HCT116 (cell line): ENCODE measurements around the gene RGPD5. TPM values are rescaled to one million over a fixed set of nuclear protein-coding genes. Genes with fewer than 3 reads are reported as not detected.
"Not testable (repeated sequence)": the region's sequence is repeated elsewhere in the genome, so short reads cannot be mapped to it uniquely, and the experiment has no call there.

Experiments
- ATAC-seq: fragments of 200-7000 bp; cut with Tn5 transposase; 2 replicates; pipeline ENCODE4 v1.9.1; 2020; ENCODE audit warnings: mild to moderate bottlenecking, moderate library complexity
- BruUV-seq: library from RNA; stranded (reverse); fragments of 400-500 nt; replicated peaks from 2 replicates; lab custom pipeline; 2021; lab: Mats Ljungman, UMichigan
- CTCF ChIA-PET: fragments of 300-600 bp; sonication (Branson Sonifier 250); formaldehyde crosslinking; loops from one replicate; lab custom pipeline; 2021; ENCODE audit warnings: antibody characterized with exemption; lab: Charles Lee
- POLR2A ChIA-PET: fragments of 300-600, 350-600 bp; sonication (Branson Sonifier 250); formaldehyde crosslinking; loops from one replicate; lab custom pipeline; 2021; ENCODE audit warnings: antibody characterized with exemption; lab: Charles Lee
- RAD21 ChIA-PET, 2 experiments: fragments of 300-600 bp; sonication (Branson Sonifier 250); formaldehyde crosslinking; loops; one replicate each; lab custom pipeline; 2023; ENCODE audit warnings: low total read pairs in 2 of 2; ENCODE audit not compliant: uncharacterized antibody in 2 of 2, unreplicated experiment in 2 of 2, low non-redundant PET in 1 of 2; lab: Charles Lee
- DNase-seq: peaks from one replicate; pipeline ENCODE4 v3.0.0-alpha.2; 2010; ENCODE audit warnings: low read depth, low spot score
- H2AFZ ChIP-seq: fragments of 200-600 bp; shearing (Covaris generic), sonication (generic); 2 replicates; pipeline ENCODE4 v1.6.1; 2017; ENCODE audit warnings: low read depth, mixed run types, mixed read lengths, antibody characterized with exemption, low read length; ENCODE audit not compliant: poor library complexity, severe bottlenecking
- H3K27ac ChIP-seq: 2 replicates; pipeline ENCODE4 v1.5.1; 2012; ENCODE audit warnings: low read depth, low read length
- H3K27me3 ChIP-seq: fragments of 200-600 bp; sonication (generic); 2 replicates; pipeline ENCODE4 v1.6.1; 2016; ENCODE audit warnings: mixed run types, low read length, mixed read lengths; ENCODE audit not compliant: insufficient read depth
- H3K36me3 ChIP-seq, 2 experiments: fragments of 200-500 bp in 1 of 2; fragments of 200-600 bp in 1 of 2; sonication (Bioruptor generic) in 1 of 2; sonication (generic) in 1 of 2; 2 replicates each; pipeline versions ENCODE4 v1.5.1 to v1.6.1; 2014 to 2016; ENCODE audit warnings: low read length in 2 of 2, inconsistent platforms in 1 of 2, mixed read lengths in 1 of 2, mixed run types in 1 of 2; ENCODE audit not compliant: insufficient read depth in 2 of 2, control insufficient read depth in 1 of 2
- H3K4me1 ChIP-seq, 2 experiments: fragments of 200-600 bp in 1 of 2; sonication (generic) in 1 of 2; 2 replicates each; pipeline versions ENCODE4 v1.5.1 to v1.6.1; 2012 to 2017; ENCODE audit warnings: low read length in 2 of 2, inconsistent platforms in 1 of 2, mild to moderate bottlenecking in 1 of 2, mixed read lengths in 1 of 2, mixed run types in 1 of 2, moderate library complexity in 1 of 2; ENCODE audit not compliant: insufficient read depth in 2 of 2, control insufficient read depth in 1 of 2
- H3K4me2 ChIP-seq: fragments of 200-600 bp; sonication (generic); 2 replicates; pipeline ENCODE4 v1.6.1; 2017; ENCODE audit warnings: mixed run types, low read length, mixed read lengths
- H3K4me3 ChIP-seq, 2 experiments: fragments of 200-600 bp in 1 of 2; sonication (generic) in 1 of 2; replicated peaks in 1 of 2; 2 replicates each; pipeline ENCODE4 v1.5.1; 2011 to 2016; ENCODE audit warnings: low read length in 2 of 2, control low read depth in 1 of 2, low read depth in 1 of 2, mild to moderate bottlenecking in 1 of 2, mixed read lengths in 1 of 2, mixed run types in 1 of 2
- H3K79me2 ChIP-seq: fragments of 200-600 bp; sonication (generic); 2 replicates; pipeline ENCODE4 v1.6.1; 2017; ENCODE audit warnings: mild to moderate bottlenecking, mixed run types, low read length, moderate library complexity, mixed read lengths; ENCODE audit not compliant: insufficient read depth
- H3K9ac ChIP-seq: fragments of 200-600 bp; sonication (generic); 2 replicates; pipeline ENCODE4 v1.6.1; 2016; ENCODE audit warnings: low read length, mixed read lengths
- H3K9me2 ChIP-seq: fragments of 200-600 bp; sonication (generic), shearing (Covaris generic); 2 replicates; pipeline ENCODE4 v1.6.1; 2017; ENCODE audit warnings: mixed run types, mild to moderate bottlenecking, moderate library complexity; ENCODE audit not compliant: insufficient read depth
- H3K9me3 ChIP-seq, 2 experiments: fragments of 200-500 bp in 1 of 2; fragments of 200-600 bp in 1 of 2; sonication (Bioruptor generic) in 1 of 2; sonication (generic) in 1 of 2; 2 replicates each; pipeline ENCODE4 v1.6.1; 2014 to 2017; ENCODE audit warnings: low read length in 2 of 2, mixed read lengths in 2 of 2, inconsistent platforms in 1 of 2, low read depth in 1 of 2, mild to moderate bottlenecking in 1 of 2, mixed run types in 1 of 2, moderate library complexity in 1 of 2; ENCODE audit not compliant: control insufficient read depth in 1 of 2, insufficient read depth in 1 of 2
- H4K20me1 ChIP-seq: fragments of 200-600 bp; sonication (generic), shearing (Covaris generic); 2 replicates; pipeline ENCODE4 v1.6.1; 2017; ENCODE audit warnings: mixed run types, mild to moderate bottlenecking, moderate library complexity; ENCODE audit not compliant: insufficient read depth
- intact Hi-C: fragments of 100-400 bp; cut with micrococcal nuclease; formaldehyde crosslinking; loops from 2 replicates; pipeline ENCODE4 v1.10.0; 2022
- total RNA-seq: library from RNA; stranded (reverse); gene quantifications from one replicate; pipeline ENCODE4 v1.2.1, GENCODE V29; 2021; ENCODE audit not compliant: unreplicated experiment

Gene RGPD5
- total RNA-seq, 1 experiment from 2014 or later, result 39.1 TPM

DNA sequence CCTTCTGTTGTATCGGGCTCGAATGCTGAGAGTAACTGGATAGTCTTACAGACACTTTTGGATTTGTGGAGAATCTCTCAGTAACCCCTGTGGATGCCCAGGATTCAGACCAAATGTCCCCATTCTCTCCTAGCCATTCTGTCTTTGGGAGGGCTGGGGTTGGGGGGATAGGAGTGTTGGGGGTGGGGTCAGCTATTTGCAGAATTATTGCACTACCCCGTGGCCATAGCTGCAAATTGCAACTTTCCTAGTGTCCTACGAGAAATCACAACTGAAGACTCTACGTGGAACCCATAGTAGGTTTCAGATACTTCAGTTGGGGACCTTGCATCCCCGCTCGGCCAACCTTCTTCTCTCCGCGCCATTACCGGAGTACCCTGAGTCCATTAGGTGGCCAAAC lies 25.2 kb upstream of the RGPD5 start:
- DNase-seq, POLR2A ChIA-PET, BruUV-seq, H3K27ac ChIP-seq, intact Hi-C loops, H3K27me3 ChIP-seq, H3K9me3 ChIP-seq, H3K79me2 ChIP-seq, H3K9ac ChIP-seq, H3K4me3 ChIP-seq, H2AFZ ChIP-seq, RAD21 ChIA-PET, H4K20me1 ChIP-seq, CTCF ChIA-PET, H3K4me1 ChIP-seq, H3K9me2 ChIP-seq, H3K36me3 ChIP-seq, H3K4me2 ChIP-seq: not testable (repeated sequence)
- ATAC-seq, result 0 out of 2 replicates have a peak, but pooled peaks have one; percentile 47

DNA sequence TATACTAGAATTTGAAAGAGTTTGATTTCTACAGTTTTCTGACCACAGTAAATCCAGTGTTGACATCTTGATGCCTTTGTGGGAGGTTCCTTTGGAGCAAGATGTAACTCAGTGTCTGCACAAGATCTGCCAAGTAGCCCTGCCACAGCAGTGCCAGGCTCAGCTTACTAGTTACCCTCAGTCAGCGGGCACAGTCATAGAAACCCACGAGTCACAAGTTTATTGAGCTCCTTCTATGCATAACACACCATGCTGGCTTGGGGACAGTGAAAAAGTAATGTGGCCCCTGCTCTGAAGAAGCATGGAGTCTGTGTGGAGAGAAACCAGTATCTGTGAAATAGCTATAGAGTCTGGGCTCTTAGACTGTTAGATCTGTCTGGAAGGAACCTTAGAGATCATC lies 15.0 kb upstream of the RGPD5 start:
- H3K36me3 ChIP-seq, H4K20me1 ChIP-seq, H3K9me2 ChIP-seq, H2AFZ ChIP-seq, CTCF ChIA-PET, H3K27me3 ChIP-seq, H3K9ac ChIP-seq, H3K4me2 ChIP-seq, POLR2A ChIA-PET, H3K4me1 ChIP-seq, RAD21 ChIA-PET, BruUV-seq, H3K27ac ChIP-seq, ATAC-seq, H3K9me3 ChIP-seq, intact Hi-C loops, DNase-seq, H3K79me2 ChIP-seq, H3K4me3 ChIP-seq: not testable (repeated sequence)

DNA sequence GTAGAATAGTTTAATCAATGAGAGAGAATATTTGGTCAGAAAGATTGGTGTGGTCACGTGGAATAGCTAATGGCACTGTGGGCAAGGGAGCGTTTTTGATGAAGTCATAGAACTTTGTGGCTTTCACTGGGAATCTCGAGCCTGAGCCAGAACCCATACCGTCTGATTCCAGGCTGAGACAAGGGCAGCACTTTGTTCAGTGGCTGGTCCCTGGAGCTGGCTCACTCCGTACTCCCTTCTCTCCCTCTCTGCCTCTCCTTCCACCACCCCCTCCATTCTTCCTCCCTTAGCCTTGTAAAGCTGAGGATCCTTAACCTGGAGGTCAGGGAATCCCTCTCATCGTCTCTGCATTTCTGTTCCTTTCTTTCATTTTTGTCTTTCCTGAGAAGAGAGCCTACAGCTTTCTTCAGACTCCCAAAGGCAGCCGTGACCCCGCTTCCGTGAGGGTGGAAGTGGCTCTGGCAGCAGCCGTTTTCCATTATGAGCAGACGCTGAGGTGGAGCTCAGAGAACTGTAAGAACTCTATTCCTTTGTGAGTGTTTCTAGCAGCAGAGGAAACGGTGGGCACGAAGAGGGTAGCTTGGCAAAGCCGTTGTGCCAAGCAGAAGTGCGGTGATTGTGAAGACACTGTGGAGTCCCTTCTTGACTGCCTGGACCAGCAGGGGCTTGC lies 12.8 kb upstream of the RGPD5 start:
- H3K4me2 ChIP-seq, H3K79me2 ChIP-seq, H3K9me3 ChIP-seq, ATAC-seq, H3K27ac ChIP-seq, POLR2A ChIA-PET, H2AFZ ChIP-seq, H3K9ac ChIP-seq, DNase-seq, H3K9me2 ChIP-seq, intact Hi-C loops, BruUV-seq, H3K4me3 ChIP-seq, H3K27me3 ChIP-seq, H3K4me1 ChIP-seq, H3K36me3 ChIP-seq, H4K20me1 ChIP-seq, CTCF ChIA-PET, RAD21 ChIA-PET: not testable (repeated sequence)

DNA sequence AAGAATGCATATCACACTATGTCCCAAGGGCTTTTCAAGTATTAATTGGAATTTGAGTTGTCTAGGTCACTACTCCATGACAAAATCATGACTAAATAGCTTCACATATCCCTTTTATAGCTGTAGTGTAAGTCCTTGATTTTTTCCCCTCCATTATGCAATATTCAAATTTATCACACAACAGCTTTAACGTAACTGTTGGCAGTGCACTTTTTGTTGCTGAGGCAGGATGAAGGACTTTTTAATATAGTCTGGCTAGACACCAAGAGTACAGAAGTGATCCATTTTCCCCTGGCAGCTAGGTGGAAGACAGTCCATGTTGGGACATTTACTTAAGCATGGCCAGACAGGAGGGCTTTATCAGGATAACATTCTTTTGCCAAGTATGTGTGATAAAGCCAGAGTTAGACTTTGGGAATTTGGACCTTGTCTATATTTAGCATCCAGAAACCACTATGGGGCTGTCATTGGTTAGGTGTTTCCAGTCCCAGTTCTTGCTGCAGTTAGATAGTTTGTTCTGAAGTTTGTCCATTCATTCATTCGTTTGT lies 11.6 kb upstream of the RGPD5 start:
- H3K9ac ChIP-seq, BruUV-seq, H3K27ac ChIP-seq, H3K36me3 ChIP-seq, H3K27me3 ChIP-seq, DNase-seq, H3K4me1 ChIP-seq, POLR2A ChIA-PET, RAD21 ChIA-PET, H3K4me3 ChIP-seq, H3K9me2 ChIP-seq, H3K79me2 ChIP-seq, H3K4me2 ChIP-seq, intact Hi-C loops, CTCF ChIA-PET, ATAC-seq, H3K9me3 ChIP-seq, H2AFZ ChIP-seq, H4K20me1 ChIP-seq: not testable (repeated sequence)
